Progenitor cell of endocrine pancreas (in vitro differentiated cells): ENCODE data around the gene SLC25A21. TPM values are rescaled to one million over a fixed set of nuclear protein-coding genes. Genes with fewer than 3 reads are reported as not detected.
A peak's percentile ranks its signal among the peaks of the same experiment; 100 is the strongest.

Source experiments
- DNase-seq: peaks from one replicate; pipeline ENCODE4 v3.0.0; 2021; ENCODE audit warnings: low spot score; ENCODE audit not compliant: unreplicated experiment
- H3K27ac Mint-ChIP-seq: 2 replicates; pipeline ENCODE4 v1.8.0; 2021; ENCODE audit warnings: mild to moderate bottlenecking, moderate library complexity, mixed read lengths
- H3K27me3 Mint-ChIP-seq: 2 replicates; pipeline ENCODE4 v1.8.0; 2021; ENCODE audit warnings: mixed read lengths
- H3K36me3 Mint-ChIP-seq: 2 replicates; pipeline ENCODE4 v1.8.0; 2022; ENCODE audit warnings: mixed read lengths; ENCODE audit not compliant: insufficient read depth
- H3K4me1 Mint-ChIP-seq: 2 replicates; pipeline ENCODE4 v1.8.0; 2021; ENCODE audit warnings: low read depth, mixed read lengths
- H3K4me3 Mint-ChIP-seq: 2 replicates; pipeline ENCODE4 v1.8.0; 2021; ENCODE audit warnings: low read depth, mild to moderate bottlenecking, moderate library complexity, mixed read lengths
- H3K9me3 Mint-ChIP-seq: 2 replicates; pipeline ENCODE4 v1.8.0; 2021; ENCODE audit warnings: low read depth, mixed read lengths
- CTCF ChIP-seq: fragments of 200-600 bp; sonication (generic); IDR thresholded peaks from one replicate; pipeline ENCODE4 v1.5.0; 2021; ENCODE audit warnings: antibody characterized with exemption, mild to moderate bottlenecking; ENCODE audit not compliant: unreplicated experiment
- total RNA-seq: library from RNA; stranded (reverse); gene quantifications from 2 replicates; pipeline ENCODE4 v1.2.1, GENCODE V29; 2021

SLC25A21 gene
- total RNA-seq, 1 donor from 2014 or later: 2.5 TPM

- Mint-ChIP-seq H3K27me3 (peaks cover 56% of the 10 kb centered on the region), H3K4me3 (no peak overlapping the region), H3K9me3 (no peaks in the 10 kb centered on the region), H3K36me3 (no peaks in the 10 kb centered on the region), H3K27ac (no peak overlapping the region), H3K4me1 (peaks cover 16% of the 10 kb centered on the region)
- no peak for DNase-seq
- no peak for TF ChIP-seq CTCF
Observed at GRCh38 chr14:36938678-36939077, 233.7 kb downstream of the SLC25A21 start.

DNA sequence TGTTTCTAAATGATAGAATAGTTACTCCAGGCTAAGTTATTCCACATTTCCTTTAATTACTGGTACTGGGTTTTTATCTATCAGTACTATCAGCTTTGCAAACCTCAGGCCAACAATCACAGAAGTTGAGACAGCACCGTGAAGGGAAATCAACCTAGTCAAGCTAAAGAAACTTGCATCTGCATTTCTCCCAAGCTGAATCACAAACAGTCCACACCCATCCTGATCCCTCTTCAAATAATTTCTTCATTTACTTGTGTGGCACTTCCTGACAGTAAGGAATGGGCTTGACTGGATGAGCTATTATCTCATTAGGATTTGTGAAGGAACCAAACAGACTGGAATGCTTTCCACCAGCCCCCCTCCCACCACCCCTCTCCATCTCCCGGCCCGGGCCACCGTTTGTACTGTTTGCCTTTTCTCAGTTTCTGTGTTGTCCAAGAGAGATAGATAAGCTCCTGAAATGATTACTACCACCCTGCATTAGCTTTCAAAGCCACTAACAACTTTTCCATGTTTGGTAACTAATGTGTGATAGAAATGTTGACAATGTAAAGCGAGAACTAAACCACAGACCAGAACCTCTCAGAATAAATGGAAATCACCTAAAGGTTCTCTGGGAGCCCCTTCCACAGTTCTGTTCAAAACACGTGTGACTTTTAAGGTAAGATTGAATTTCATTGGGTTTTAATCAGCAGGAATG is 236.3 kb downstream of the SLC25A21 start:
- no peak for DNase-seq
- TF ChIP-seq CTCF: no peak
- H3K27me3 Mint-ChIP-seq: peaks cover 53% of the 10 kb centered on the region
- H3K4me3 Mint-ChIP-seq: no peak overlapping the region
- no peaks in the 10 kb centered on the region for H3K9me3 Mint-ChIP-seq
- peak overlapping the region; percentile 70 for H3K27ac Mint-ChIP-seq
- no peaks in the 10 kb centered on the region for H3K36me3 Mint-ChIP-seq
- H3K4me1 Mint-ChIP-seq: peaks cover 16% of the 10 kb centered on the region

- Mint-ChIP-seq H3K4me1 (peaks cover 16% of the 10 kb centered on the region), H3K36me3 (no peaks in the 10 kb centered on the region)
- no peak for TF ChIP-seq CTCF
Observed at GRCh38 chr14:36934304-36934703, 238.1 kb downstream of the SLC25A21 start.

GRCh38 chr14:36931791-36932190 is 240.6 kb downstream of the SLC25A21 start:
- H3K4me3 Mint-ChIP-seq: no peak overlapping the region
- H3K4me1 Mint-ChIP-seq: peaks cover 10% of the 10 kb centered on the region
- no peak overlapping the region for H3K27ac Mint-ChIP-seq
- TF ChIP-seq CTCF: no peak
- peaks cover 37% of the 10 kb centered on the region for H3K27me3 Mint-ChIP-seq
- DNase-seq: no peak
- no peaks in the 10 kb centered on the region for H3K36me3 Mint-ChIP-seq
- no peaks in the 10 kb centered on the region for H3K9me3 Mint-ChIP-seq

More at GRCh38 chr14:36934304-36934703, 238.1 kb downstream of the SLC25A21 start:
- peaks cover 47% of the 10 kb centered on the region for H3K27me3 Mint-ChIP-seq
- no peak overlapping the region for H3K27ac Mint-ChIP-seq
- no peak for DNase-seq
- no peaks in the 10 kb centered on the region for H3K9me3 Mint-ChIP-seq
- H3K4me3 Mint-ChIP-seq: no peak overlapping the region

DNA sequence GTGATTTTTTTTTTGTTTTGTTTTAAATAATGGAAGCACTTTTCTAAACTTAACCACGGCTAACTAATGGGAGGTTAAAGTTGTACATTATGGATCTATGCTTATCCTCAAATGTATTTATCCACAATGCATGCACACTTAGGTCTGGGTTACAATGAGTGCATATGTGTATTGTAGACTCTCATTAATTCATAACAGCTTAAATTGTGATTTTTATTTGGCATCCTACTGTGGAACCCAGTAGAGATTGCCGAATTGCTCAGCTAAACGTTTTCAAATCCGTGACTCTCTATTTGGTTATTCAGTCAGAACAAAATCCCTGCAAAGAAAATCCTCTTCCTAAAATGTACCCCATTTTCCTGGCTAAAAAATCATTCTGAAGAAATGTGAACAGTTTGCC is 244.0 kb downstream of the SLC25A21 start:
- H3K27me3 Mint-ChIP-seq: peaks cover 25% of the 10 kb centered on the region
- no peak for TF ChIP-seq CTCF
- H3K9me3 Mint-ChIP-seq: no peaks in the 10 kb centered on the region
- DNase-seq: no peak
- no peak overlapping the region for H3K27ac Mint-ChIP-seq
- no peaks in the 10 kb centered on the region for H3K4me1 Mint-ChIP-seq
- H3K36me3 Mint-ChIP-seq: no peaks in the 10 kb centered on the region
- H3K4me3 Mint-ChIP-seq: no peak overlapping the region
